GM21619 (cell line): ENCODE data around the gene HACD1.

Source experiments
- ATAC-seq: cut with Tn5 transposase; IDR thresholded peaks from one replicate; pipeline ENCODE4 v1.9.1; 2021; ENCODE audit not compliant: unreplicated experiment

HACD1 gene, protein sequence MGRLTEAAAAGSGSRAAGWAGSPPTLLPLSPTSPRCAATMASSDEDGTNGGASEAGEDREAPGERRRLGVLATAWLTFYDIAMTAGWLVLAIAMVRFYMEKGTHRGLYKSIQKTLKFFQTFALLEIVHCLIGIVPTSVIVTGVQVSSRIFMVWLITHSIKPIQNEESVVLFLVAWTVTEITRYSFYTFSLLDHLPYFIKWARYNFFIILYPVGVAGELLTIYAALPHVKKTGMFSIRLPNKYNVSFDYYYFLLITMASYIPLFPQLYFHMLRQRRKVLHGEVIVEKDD

DNA sequence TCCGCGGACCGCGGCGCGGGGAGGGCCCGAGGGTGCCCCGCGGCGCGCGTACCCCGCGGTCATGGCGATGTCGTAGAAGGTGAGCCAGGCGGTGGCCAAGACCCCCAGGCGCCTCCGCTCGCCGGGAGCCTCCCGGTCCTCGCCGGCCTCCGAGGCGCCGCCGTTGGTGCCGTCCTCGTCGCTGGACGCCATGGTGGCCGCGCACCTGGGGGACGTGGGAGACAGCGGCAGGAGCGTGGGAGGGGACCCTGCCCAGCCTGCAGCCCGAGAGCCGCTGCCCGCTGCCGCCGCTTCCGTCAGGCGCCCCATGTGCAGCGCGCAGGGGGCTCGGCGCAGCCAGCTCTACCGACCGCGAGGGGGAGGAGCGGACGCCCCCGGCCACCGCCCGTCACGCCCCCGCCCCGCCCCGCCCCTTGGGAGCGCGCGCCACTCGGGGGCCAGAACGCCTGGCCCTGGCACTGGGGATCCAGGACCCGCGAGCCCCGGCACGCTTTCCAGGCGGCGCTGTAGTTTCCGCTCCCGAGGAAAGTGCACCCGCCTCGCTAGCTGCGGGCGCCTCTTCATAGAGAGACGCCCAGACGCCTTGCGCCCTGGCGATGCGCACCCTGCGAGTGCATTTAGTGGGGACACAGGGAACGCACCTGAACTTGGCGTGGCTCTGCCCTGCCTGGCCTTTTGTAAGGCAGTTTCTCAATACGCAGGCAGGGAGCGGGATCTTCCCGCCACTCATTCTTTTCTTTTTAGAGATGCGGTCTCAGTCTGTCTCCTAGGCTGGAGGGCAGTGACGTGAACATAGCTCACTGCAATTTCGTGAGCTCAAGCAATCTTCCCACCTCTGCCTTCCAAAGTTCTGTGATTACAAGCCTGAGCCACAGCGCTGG is at the start of gene HACD1:
HACD1 (minus strand) TSS at position 344 of the 881 bp plus-strand sequence; CDS start at position 309, 35 bp downstream.
- ATAC-seq, result peak; percentile 59

DNA sequence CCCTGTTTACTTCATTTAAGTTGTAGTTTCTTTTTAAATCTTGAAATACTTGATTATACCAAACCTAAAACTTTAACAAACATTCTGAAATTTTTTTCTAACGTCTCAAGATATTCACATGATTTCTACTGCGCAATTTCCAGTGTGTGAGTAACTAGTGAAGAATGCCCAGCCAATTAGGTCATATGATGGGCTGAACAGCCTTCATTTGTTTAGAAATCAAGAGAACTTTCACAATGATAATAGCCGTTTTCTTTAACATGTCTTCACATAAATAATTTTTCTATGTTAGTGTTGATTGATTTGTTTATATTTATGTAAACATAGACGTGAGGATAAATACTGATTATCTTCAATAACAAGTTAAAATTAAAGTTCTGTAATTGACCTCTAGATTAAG is 48.6 kb upstream of the HACD1 start:
- no peak for ATAC-seq

DNA sequence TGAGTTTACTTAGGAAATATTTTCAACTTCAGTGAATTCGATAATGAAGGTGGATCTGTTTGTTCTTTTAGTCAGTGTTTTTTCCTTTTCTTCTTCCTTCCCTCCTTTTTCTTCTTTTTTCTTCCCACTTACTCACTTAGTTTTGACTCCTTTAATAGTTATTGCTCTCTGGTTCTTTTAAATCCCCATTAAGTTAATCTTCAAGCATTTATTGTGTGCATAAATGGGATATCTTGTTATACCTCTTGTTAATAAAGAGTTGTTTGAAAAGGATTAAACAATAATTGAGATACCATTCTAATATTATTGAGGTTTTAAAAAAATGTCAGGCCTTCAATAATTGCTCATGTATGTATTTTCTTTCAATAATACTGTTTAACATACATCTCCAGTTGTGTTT is 46.3 kb upstream of the HACD1 start:
- no peak for ATAC-seq

DNA sequence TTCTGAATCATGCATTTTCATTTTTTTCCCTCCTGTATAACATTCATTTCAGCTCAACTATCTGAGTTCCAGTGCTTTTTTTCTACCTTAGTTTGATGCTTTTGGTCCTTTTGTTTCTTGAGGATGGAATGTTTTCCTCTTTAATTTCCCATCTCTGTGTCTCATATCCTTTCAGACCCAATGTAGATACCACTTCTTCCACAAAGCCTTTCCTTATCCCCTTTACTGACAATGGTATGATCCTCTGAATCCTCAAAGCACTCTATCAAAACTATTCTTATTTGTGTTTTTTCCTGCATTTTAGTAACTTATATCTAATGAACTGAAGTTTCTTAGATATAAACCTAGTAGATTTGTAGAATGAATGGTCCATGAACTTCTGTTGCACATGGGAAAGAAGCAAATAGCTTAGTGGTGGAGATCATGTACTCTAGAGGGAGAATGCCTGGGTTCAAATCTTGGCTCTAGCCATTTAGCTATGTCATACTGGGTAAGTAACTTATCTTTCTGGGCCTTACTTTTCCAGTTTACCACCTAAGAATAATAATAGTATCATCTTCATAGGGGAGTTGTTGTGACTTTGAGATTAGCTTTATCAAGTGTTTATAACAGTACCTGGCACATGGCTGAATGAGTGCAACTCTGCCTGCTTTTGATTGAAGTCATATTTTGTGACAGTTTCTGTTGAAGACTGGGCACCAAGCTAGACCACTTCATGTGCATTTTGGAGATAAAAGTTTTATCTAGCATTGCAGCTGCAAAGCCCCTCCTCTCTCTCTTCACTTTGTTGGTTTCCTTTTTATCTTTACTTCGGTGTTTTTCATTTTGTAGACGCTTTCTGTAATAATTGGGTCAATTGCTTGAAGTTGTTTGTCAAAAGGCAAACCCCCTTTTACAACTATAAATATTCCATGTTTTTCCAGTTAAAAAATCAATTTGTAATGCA is 45.3 kb upstream of the HACD1 start:
- ATAC-seq, result no peak

DNA sequence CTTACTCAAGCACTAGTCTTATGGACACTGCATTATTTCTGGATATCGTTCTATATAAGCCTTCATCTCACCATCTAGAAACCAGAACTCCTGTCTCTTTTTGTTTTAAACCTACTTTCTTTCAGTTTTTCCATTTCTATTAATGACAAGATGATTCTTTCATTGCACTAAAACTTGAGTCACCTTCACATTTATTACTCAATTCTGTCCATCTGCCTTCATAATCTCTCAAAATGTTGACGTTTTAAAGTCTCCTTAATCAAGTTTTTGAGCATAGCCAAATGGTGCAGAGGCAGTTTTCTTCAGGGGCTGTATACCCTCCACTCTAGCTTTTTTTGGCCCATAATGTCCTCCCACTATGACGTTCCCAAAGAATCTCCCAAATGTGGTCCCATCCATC is 44.3 kb upstream of the HACD1 start:
- ATAC-seq, result no peak

DNA sequence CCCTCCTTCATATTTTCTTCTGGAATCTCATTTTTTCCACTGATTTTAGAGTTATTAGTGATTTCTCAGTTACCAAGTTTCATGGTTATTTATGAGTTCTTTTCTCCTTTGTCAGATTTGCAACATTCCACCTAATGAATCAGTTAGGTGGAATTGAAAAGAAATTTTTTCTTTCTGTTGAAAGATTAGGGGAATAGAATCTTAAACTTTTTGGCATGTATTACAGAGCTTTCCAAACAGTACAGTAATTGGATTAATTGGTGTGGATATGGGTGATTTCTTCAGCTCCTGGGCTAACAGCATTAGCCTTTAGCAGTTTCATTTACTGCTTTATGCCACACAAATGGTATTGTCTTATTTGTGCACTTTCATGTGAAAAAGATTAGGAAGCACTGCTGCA is 43.7 kb upstream of the HACD1 start:
- ATAC-seq, result no peak

DNA sequence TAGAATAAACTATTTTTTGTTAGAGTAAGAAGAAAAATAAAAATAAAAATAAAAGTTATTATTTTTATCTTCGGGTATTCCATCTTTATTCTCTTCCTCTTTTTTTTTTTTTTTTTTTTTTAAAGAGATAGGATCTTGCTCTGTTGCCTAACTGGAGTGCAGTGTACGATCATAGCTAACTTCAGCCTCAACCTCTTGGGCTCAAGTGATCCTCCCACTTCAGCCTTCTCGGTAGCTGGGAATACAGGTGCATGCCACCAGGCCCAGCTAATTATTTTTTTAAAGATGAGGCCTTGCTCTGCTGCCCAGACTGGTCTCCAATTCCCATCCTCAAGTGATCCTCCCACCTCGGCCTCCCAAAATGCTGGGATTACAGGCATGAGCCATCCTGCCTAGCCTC is 42.2 kb upstream of the HACD1 start:
- ATAC-seq, result no peak

DNA sequence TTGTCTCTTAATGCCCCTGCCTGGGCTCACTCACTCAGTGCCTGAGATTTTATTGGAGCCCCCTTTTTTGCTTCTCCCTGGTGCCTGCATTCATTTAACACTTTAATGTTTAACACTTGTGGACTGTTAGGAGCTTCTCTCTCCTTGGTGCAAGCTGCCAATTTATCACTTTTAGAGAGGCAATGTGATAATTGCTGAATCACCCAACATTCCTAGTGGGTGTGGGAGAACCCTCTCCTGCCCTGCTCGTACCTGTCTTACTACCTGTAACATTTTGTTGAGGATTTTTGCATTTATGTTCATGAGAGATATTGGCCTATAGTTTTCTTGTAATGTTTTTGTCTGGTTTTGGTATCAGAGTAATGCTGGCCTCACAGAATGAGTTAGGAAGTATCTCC is 39.9 kb upstream of the HACD1 start:
- ATAC-seq, result no peak

DNA sequence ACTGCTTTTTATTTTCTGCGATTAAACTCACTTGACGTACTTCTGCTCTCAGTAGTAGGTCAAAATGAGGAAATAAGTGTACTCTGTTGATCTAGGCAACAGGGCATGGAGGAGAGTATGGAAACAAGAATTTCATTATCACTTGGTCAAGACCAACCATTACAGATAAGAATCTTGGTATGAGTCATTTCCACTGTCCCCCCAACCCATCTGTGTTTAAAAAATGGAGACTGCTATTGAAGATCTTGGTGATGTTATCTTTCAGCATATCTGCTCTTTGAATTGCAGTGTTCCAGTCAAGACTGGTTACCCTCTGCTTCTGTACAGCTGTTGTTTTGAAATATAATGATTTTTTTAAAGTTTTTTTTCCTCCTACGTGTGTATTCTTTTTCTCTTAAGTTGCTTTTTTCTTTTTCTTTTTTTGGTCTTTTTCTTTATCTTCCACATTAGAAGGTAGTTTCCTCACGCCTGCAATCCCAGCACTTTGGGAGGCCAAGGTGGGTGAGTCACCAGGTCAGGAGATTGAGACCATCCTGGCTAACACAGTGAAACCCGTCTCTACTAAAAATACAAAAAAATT is 38.5 kb upstream of the HACD1 start:
- peak; percentile 86 for ATAC-seq

DNA sequence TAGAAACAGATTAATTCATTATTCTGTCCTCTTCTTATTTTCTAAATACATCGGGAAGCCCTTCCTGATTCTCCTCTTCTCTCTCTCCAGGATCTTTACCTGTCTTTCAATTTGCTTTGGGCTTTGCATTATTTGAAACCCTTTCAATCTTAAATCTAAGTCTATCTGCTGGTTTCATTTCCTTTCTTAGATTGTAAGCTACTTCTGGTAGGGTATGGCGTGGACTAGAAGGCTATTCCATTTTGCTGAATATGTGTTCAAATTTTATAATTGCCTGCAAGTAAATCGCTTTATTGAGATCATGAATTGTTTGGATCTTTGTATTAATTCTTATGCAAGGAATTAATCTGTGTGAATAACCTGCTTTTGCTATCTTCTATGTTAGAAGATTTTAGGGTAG is 37.8 kb upstream of the HACD1 start:
- ATAC-seq, result no peak

DNA sequence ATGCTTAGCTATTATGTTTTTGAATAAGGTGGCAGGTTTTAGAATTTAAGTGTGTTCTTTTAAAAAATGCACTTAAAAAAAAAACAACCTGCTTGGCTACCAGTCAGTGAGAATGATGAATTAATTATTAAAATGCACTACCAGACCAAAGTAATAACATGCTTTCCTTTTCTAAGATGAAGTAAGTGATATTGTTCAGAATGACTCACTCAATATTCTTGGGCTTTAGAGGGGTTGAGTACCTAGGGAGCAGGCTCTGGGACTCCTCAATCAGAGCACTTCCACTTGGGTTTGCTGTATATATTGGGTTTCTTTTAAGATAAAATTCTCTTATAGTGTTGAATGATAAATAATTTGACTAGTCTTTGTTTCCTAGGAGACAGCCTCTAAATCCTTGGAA is 35.4 kb upstream of the HACD1 start:
- peak; percentile 39 for ATAC-seq

DNA sequence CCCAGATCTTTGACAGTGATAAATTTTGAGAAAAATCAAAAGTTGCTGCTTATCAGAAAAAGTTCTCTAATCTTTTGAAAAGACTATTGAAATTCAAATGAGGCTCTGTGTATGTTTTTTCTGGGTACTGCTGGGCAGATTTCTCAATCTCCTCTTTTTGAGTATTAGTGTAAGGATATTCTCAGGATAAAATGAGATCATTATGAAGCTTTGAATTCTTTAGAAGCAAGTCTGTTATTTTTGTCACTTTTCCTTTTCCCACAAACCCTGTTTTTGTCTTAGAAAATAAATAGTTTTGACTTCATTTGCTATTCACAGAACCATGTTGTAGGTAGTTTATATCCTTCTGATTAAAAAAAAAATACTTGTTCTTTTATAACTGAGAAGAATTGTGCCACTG is 34.7 kb upstream of the HACD1 start:
- no peak for ATAC-seq

DNA sequence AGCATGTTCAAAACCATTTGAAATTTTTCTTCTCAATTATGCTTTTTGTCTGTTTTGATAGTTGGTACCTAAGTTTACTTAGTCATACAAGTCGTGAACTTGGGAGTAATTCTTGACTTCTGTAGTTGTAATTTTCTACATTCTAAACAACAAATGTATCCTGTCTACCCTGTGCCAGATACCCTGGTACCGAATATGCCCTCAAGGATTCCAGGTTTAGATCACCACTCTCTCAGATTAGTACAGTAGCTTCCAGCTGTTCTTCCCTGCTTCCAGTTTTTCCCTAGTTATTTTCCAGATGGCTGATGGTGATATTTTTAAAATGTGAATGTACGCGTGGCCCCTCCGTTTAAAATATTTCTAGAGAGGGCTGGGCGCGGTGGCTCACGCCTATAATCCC is 33.2 kb upstream of the HACD1 start:
- ATAC-seq, result no peak

DNA sequence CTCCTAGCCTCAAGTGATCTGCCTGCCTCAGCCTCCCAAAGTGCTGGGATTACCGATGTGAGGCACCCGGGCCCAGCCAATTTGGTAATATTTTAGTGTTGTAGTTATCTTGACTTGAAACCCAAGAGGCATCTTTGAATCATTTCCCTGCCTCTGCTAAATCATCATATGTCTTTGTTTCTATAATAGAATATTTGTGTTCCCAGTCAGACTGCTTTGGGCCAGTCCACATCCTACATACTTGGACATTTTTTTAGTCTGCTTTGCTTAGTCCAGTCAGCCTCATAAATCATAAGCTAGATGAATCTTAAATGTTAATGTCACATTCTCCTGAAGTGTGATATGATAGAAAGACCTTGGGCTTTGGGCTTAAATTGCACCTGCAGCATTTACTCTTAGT is 32.7 kb upstream of the HACD1 start:
- ATAC-seq, result no peak

DNA sequence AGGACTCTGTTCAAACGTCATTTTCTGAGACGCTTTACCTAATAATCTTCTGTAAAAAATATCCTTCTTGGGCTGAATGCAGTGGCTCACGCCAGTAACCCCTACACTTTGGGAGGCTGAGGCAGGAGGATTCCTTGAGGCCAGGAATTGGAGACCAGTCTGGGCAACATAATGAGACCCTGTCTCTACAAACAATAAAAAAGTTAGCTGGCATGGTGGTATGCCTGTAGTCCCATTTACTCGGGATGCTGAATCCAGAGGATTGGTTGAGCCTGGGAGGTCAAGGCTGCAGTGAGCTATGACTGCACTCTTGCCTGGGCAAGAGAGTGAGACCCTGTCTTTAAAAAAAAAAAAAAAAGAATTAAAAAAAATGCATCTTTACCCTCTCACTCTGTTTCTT is 31.9 kb upstream of the HACD1 start:
- no peak for ATAC-seq

DNA sequence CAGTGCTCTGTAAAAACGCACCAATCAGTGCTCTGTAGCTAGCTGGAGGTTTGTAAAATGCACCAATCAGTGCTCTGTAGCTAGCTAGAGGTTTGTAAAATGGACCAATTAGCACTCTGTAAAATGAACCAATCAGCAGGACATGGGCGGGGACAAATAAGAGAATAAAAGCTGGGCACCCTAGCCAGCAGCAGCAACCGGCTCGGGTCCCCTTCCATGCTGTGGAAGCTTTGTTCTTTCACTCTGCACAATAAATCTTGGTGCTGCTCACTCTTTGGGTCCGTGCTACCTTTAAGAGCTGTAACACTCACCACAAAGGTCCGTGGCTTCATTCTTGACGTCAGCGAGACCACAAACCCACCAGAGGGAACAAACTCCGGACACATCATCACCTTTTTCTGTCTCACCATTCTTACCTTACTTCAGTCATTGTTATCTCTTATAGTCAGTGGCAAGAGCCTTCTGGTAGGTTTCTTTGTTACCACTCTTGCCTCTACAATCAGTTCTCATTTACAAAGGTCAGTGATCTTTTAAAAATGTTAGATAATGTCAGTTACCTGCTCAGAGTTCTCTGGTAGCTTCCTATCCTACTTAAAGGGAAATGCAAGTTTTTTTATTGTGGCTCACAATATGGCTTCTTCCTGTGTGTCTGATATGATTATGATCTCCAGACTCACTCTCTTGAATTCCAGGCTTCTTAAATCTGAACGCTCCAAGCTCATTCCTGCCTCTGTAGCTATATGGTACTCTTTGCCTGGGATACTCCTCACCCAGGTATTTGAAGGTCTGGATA is 31.3 kb upstream of the HACD1 start:
- no peak for ATAC-seq

DNA sequence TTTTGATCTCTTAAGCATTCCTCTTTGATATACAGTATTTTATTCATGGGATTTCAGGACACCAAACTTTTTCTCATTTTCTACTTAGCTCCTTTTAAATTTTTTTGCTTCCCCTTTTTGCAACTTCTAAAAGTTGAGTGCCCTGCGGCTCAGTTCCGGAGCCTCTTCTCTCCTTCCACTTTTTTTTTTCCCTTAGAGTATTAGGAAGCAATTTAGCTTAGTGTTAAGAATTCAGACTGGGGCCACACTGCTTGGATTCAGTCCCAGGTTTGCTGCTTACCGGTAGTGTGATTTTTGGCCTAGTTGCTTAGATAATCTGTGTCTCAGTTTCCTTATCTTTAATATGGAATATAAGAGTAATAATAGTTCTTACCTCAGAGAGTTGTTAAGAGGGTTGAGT is 30.2 kb upstream of the HACD1 start:
- no peak for ATAC-seq

DNA sequence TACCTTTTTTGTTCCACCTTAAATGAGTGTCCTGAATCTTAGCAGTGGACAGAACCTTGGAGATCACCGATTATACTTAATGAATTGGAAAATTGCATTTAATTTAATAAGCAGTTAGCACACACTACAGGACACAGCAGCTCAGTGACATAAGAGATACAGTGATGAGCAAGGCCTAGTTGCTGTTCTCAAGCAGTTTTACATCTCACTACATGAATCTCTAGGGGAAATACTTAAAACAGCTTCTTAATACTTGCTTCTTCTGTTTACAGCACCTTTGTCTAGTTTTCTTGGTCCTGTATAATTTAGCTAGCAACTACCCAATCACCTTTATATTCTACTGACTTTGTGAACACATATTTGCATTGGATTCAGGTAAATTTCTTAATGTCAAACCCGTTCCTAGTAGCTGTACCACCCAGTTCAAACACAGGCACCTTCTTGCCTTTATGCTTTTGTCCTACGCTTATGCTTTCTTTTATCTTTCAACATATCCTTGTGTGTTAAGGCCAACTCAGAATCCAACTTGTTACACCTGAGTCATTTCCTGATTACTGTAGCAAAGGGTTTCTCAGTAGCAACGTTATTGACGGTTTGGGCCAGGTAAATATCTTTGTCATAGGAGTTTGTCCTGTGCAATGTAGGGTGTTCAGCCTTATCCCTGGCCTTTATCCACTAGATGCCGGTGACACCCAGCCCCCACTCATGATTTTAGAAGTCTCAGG is 28.6 kb upstream of the HACD1 start:
- ATAC-seq, result no peak

DNA sequence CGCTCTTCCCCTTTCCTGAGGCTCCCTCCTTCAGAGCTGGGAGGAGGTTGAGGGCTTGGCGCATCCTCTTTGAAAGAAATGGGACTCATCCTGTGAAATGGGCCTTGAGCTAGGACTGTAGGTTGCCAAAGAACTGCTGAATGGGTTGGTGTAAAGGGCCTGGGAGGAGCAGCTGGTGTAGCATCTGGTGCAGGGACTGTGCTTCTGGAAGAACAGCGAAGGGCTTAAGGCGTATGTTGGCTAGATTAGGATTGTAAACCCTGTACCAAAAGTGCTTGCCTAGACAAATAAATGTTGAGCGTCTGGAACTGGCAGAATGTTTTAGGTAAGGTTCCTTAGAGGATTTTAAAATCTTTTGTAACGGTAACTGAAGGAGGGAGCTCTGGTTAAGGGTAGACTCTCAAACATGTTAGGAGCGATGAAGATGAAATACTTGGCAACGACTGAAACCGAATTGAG is 27.3 kb upstream of the HACD1 start:
- peak; percentile 27 for ATAC-seq
